ENCODE data around the gene GPR158. TPM values are rescaled to one million over a fixed set of nuclear protein-coding genes. Genes with fewer than 3 reads are reported as not detected.
"Not testable (repeated sequence)": the region's sequence is repeated elsewhere in the genome, so short reads cannot be mapped to it uniquely, and the experiment has no call there.

The GPR158 gene
- total RNA-seq, 2 experiments from 2014 or later = not detected

- H3K27ac ChIP-seq (ENCODE audit: low read depth, low read length, poor library complexity, severe bottlenecking) = no peak overlapping the region
- no peak overlapping the region for H3K4me3 ChIP-seq (ENCODE audit: low read depth, low read length, poor library complexity, severe bottlenecking)
- no peaks in the 10 kb centered on the region for H3K9me2 ChIP-seq (ENCODE audit: insufficient read depth, low read length)
- CTCF ChIA-PET (ENCODE audit: unreplicated experiment) = no interaction called here
- no peaks in the 10 kb centered on the region for H3K9me3 ChIP-seq (ENCODE audit: low read length)
- H2AFZ ChIP-seq (ENCODE audit: low read length) = no peak overlapping the region
- no peak for TF ChIP-seq EZH2phosphoT487 (IDR thresholded peaks at IDR 0.05; ENCODE audit: borderline replicate concordance, low read depth, low read length)
- no peak for TF ChIP-seq CTCF (conservative IDR thresholded peaks at IDR 0.05; ENCODE audit: low read length)
- intact Hi-C loops (cut with micrococcal nuclease; ENCODE audit: unreplicated experiment) = no loop called here
- H3K79me2 ChIP-seq (ENCODE audit: insufficient read depth, low read depth, low read length) = no peaks in the 10 kb centered on the region
- H4K20me1 ChIP-seq (ENCODE audit: insufficient read depth, low read length) = no peaks in the 10 kb centered on the region
- BruUV-seq (replicated peaks) = no TSS peak
- H3K4me2 ChIP-seq (ENCODE audit: low read length) = no peak overlapping the region
- H3K36me3 ChIP-seq (ENCODE audit: insufficient read depth, low read length) = no peaks in the 10 kb centered on the region
- no peak for DNase-seq (ENCODE audit: low spot score)
- POLR2A ChIA-PET = no interaction called here
- H3K4me1 ChIP-seq (ENCODE audit: insufficient read depth, low read length, poor library complexity, severe bottlenecking) = no peaks in the 10 kb centered on the region
Measured at GRCh38 chr10:25357269-25357668, 182.5 kb downstream of the GPR158 start.

GRCh38 chr10:25382029-25382810 is 207.4 kb downstream of the GPR158 start:
- Histone ChIP-seq H3K9me3 (ENCODE audit: low read length) (no peaks in the 10 kb centered on the region), H3K9me2 (ENCODE audit: insufficient read depth, low read length) (no peaks in the 10 kb centered on the region), H3K27ac (ENCODE audit: low read depth, low read length, poor library complexity, severe bottlenecking) (no peak overlapping the region), H3K36me3 (ENCODE audit: insufficient read depth, low read length) (no peaks in the 10 kb centered on the region), H3K79me2 (ENCODE audit: insufficient read depth, low read depth, low read length) (no peaks in the 10 kb centered on the region), H3K4me3 (ENCODE audit: low read depth, low read length, poor library complexity, severe bottlenecking) (no peak overlapping the region), H2AFZ (ENCODE audit: low read length) (no peak overlapping the region), H3K4me1 (ENCODE audit: insufficient read depth, low read length, poor library complexity, severe bottlenecking) (no peaks in the 10 kb centered on the region), H4K20me1 (ENCODE audit: insufficient read depth, low read length) (no peaks in the 10 kb centered on the region), H3K4me2 (ENCODE audit: low read length) (no peak overlapping the region)
- CTCF ChIA-PET (ENCODE audit: unreplicated experiment) = no interaction called here
- BruUV-seq (replicated peaks) = no TSS peak
- POLR2A ChIA-PET = no interaction called here
- TF ChIP-seq CTCF (conservative IDR thresholded peaks at IDR 0.05; ENCODE audit: low read length) (no peak), EZH2phosphoT487 (IDR thresholded peaks at IDR 0.05; ENCODE audit: borderline replicate concordance, low read depth, low read length) (no peak)
- DNase-seq (ENCODE audit: low spot score) = no peak
- intact Hi-C loops (cut with micrococcal nuclease; ENCODE audit: unreplicated experiment) = no loop called here

- DNase-seq (ENCODE audit: low spot score); CTCF ChIA-PET (ENCODE audit: unreplicated experiment); BruUV-seq (replicated peaks); H3K9me2 ChIP-seq (ENCODE audit: insufficient read depth, low read length); H3K79me2 ChIP-seq (ENCODE audit: insufficient read depth, low read depth, low read length); H3K4me3 ChIP-seq (ENCODE audit: low read depth, low read length, poor library complexity, severe bottlenecking); H3K4me2 ChIP-seq (ENCODE audit: low read length); H2AFZ ChIP-seq (ENCODE audit: low read length); H3K27ac ChIP-seq (ENCODE audit: low read depth, low read length, poor library complexity, severe bottlenecking); H4K20me1 ChIP-seq (ENCODE audit: insufficient read depth, low read length); H3K36me3 ChIP-seq (ENCODE audit: insufficient read depth, low read length); H3K9me3 ChIP-seq (ENCODE audit: low read length); H3K4me1 ChIP-seq (ENCODE audit: insufficient read depth, low read length, poor library complexity, severe bottlenecking); intact Hi-C loops (cut with micrococcal nuclease; ENCODE audit: unreplicated experiment): not testable (repeated sequence)
- POLR2A ChIA-PET = interaction anchor here (0.7 kb wide), 1 partner anchor 187 kb away, joined by 5 read pairs; no protein-coding TSS in a partner anchor
Measured at GRCh38 chr10:25382901-25383300, 208.1 kb downstream of the GPR158 start.

Measured in OCI-LY7 (cell line).